ENCODE results near the gene SPINK4.

DNA sequence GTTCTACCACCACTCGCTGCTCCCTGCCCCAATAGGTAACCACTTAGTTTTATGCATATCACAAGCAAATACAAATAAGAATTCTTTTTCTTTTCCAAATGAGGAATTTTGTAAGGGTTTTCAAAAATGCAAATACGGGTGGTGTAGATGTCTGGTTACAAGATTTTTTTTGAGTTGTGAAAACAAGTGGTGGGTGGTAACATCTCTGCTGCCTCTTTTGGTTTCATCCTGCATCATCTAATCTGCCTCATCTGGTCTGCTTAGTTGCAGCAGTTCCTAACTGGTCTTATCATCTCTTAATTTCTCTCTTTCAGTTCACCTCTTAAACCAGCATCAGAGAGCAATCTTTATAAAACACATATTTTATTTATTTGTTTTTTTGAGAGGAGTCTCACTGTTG is 55.6 kb downstream of the SPINK4 start:
- TF ChIP-seq, protein P1, sequence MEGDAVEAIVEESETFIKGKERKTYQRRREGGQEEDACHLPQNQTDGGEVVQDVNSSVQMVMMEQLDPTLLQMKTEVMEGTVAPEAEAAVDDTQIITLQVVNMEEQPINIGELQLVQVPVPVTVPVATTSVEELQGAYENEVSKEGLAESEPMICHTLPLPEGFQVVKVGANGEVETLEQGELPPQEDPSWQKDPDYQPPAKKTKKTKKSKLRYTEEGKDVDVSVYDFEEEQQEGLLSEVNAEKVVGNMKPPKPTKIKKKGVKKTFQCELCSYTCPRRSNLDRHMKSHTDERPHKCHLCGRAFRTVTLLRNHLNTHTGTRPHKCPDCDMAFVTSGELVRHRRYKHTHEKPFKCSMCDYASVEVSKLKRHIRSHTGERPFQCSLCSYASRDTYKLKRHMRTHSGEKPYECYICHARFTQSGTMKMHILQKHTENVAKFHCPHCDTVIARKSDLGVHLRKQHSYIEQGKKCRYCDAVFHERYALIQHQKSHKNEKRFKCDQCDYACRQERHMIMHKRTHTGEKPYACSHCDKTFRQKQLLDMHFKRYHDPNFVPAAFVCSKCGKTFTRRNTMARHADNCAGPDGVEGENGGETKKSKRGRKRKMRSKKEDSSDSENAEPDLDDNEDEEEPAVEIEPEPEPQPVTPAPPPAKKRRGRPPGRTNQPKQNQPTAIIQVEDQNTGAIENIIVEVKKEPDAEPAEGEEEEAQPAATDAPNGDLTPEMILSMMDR (IDR thresholded peaks at IDR 0.05; ENCODE audit: low read length): no peak
- TF ChIP-seq EZH2 (IDR thresholded peaks at IDR 0.05; ENCODE audit: borderline replicate concordance, low read length): no peak

Measured in OCI-LY1 (cell line).